Eye (tissue), 1 donor: ENCODE results near the gene MACROD1.

Source experiments
- DNase-seq: peaks from one replicate; pipeline ENCODE4 v3.0.0-alpha.2; 2015

The MACROD1 gene

DNA sequence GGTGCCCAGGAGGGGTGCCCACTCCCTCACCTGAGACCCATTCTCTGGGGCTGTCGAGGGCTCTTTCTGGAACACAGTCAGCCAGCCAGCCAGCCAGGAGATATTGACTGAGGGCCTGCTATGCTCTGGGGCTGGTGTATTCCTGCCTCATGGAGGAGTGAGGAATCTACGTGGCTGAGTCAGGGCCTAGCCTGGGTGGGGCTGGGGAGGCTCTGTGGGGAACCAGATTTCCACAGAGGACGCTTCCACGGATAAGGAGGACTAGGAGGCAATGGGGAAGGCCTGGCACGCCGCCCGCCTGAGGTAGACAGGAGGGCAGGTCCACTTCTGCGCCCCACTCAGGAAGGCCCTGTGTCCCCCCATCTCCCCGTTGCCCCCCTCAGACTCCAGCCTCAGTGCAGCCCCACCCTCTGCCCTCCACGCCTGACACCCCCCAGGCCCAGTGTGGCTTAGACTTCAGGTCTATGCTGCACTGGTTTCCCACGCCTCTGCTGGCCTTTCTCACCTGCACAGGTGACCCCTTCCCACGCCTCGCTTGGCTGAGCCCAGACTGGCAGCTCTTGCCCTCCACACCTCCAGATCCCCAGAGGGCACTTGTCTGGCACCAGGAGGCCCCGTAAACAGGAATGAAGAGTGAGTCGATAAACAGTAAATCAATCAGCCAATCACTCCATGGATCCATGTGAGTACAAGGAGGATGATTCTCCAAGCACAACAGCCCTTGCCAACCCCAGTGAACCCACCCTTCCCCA, 37.5 kb downstream of the MACROD1 start:
- no peak for DNase-seq

DNA sequence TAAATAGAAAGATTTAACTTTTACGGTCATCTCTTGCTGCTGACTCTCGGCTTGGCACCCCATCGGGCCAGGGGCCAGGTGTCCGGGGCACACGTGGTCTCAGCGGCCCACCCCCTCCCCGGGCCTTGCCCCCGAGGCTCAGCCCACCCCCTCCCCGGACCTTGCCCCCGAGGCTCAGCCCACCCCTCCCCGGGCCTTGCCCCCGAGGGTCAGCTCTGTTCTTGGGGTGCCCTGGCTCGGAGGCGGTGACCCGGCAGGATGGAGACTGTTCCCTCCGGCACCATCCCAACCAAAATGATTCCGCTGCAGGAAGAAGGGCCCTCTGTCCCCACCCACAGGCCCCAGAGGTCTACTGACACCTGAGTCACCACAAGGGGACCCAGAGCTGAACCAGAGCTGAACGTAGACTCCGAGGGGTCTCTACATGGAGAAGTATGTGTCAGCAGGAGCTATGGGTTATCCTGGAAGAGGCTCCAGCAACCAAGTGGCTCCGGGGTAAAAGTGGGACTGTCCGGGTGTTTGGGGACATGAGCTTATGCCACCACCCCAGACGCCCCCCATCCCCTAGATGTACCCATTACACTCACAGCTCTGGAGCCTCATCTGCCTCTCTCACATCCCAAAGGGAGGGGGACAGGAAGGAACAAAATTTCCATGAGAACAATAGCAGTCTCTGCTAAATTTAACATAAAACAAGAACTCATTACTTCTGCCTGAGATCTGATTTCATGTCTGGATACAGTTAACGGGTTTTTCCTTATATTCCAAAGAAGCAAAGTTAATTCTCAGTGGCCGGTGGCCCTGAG, 38.4 kb downstream of the MACROD1 start:
- no peak for DNase-seq

DNA sequence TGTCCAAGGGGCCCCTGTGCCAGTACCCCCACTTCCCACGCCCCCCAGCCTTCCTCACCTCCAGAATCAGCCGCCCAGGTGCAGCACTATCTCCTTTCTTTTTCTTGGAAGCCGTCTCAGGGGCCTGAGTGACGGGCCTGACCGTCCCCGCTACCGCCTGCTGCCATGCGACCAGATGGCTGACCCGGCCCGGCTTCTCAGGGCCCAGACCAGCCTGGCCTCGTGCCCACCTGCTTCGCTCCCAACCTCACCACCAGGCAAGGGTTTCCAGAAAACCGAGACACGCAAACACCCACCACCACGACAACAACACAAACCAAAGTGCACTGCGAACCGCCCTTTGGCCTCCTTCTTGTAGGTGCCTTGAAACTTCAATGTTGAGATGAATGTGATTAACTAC, 39.1 kb downstream of the MACROD1 start:
- no peak for DNase-seq

DNA sequence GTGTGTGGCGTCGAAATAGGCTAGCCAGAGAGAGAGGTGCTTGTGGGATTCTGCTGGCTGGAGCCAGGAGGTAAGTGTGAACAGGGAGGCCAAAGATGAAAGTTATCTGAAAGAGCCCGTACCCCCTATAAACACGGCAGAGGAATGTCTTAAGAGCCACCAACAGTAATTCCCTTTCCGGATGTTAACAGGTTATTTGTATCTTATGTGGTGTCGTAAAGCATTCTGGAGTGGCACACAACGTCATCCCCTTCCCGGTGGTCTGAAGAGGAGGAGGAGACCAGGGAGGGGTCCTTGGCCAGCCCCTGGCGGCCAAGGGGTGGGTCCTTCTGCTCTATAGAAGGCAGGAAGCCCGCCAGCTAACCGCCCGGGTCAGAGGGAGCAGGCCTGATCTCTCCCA, 39.5 kb downstream of the MACROD1 start:
- no peak for DNase-seq

DNA sequence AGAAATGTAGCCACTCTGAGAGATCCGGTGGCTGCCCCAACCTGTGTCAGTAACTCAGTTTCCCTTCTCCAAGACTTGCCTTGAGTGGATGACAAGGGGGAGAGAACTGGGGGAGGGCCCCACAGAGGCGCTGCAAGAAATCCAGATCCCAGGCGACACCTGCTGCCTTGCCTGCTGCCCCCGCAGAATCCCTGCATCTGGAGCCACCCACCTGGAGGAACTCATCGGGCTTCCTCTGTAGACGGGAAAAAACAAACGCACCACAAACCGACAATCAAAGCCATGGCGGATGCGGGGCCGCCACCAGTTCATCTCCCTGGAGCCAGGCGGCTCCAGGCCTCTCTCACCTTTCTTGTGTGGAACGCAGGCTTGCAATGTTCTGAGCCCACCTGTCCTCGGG, 40.2 kb downstream of the MACROD1 start:
- no peak for DNase-seq

DNA sequence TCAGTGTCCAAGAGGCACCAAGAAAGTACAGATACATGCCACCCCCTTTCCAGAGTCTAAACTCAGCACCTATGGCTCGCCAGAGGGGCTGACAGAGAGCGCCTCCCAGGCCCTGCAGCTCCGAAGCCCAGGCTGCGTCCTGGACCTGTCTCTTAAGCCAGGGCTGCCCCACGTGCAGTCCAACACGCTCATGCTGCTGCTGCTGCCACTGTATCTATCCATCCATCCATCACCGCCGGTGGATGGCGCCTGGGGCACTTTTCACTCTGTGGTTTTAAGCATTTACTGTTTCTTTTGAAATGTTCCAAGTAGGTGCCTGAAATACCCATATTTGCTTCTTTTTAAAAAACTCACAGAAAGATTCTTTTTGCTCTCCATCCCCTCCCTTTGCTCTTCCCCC, 41.8 kb downstream of the MACROD1 start:
- no peak for DNase-seq

DNA sequence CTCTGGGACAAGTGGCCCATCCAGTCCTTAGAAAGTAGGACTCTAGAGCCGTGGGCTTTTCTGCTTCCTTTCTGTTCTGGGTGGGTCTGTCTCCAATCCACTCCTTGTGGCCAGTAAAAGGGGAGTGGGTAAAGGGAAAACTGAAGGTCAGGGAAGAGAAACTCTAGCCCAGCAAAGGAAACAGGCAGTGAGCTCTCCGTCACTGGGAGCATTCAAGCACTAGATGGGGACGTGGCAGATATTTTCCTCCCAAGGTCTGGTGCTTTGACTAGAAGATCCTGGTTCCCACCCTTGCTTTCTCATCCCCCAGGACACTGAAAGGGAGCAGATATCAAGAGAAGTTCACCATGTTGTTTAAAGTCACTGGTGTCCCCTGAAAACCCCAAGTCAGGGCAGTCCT, 42.2 kb downstream of the MACROD1 start:
- DNase-seq = no peak

DNA sequence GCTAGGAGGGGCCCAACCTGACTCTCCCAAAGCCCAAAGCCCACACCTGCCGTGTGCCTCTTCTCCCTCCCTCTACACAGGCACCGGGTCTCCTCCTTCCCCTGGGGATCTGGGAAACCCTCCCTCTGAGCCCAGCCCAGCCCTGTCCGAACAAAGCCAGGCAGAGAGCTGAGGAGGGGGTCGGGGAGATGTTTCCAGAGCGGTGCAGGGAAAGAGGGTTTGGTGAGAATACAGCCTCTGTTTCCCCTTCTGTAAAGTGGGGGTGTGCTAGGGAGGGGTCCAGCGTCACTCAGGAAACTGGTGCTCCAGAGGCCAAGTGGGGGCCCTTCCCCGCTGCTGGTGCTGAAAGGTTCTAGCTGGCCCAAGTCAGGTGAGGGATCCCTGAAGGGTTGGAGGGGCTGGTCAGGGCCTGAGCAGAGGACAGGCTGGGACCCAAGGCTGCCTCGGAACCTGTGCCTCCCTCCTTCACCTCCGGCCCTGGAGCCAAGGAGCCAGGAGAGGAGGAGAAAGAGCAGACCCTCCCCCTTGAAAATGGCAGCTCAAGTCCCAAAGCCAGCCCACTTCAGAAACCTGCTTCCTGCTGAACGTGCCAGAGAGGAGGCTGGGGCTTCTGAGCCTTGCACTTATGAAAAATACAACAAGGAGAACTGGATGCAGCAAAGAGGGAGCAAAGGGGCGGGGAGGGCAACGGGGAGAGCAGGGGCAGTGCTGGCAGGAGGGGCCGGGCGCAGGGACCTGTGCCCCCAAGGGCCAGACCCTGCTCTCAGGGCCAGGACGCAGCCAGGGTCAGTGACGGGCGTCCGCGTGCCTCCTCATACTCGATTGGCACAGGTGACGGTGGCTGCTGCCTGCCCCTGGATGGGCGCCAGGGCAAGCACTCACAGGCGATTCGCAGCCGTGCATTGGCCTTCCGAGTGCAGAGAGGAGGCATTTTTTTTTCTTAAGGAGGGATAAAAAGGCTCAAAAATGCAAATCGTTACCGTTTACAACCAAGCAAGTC, 43.2 kb downstream of the MACROD1 start:
- no peak for DNase-seq

DNA sequence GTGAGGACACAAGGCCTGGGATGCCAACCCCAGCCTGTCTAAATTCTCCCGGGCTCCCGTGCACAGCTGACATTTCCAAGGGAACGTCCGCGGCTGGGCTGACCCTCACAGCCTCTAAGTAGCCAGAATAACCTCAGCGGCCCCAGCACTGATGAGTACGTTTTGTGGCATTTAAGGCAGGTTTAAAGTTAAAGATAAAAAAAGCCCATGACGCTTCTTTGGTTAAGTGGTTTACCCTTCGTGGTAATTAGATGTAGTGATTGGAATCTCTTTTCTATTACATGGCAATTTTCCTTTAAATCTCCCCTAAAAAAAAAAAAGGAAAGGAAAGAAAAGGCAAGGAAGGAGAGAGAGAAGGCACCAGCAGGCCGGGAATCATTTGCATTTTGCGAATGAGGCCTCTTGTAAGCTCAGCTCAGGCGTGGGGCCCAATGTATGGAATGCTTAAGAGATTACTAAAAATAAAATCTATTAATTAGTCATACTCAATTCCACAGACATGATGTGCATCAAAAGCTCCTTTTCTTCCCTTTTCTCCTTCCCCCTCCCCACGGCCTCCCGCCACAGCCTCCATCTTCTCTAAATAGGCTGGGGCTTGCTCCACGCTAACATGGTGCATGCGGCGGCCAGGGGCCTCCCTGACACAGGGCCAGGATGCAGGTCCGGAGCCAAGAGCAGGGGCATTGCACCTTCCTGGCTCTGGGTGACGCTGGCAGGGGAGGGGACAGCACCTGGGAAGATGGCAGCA, 44.1 kb downstream of the MACROD1 start:
- no peak for DNase-seq

DNA sequence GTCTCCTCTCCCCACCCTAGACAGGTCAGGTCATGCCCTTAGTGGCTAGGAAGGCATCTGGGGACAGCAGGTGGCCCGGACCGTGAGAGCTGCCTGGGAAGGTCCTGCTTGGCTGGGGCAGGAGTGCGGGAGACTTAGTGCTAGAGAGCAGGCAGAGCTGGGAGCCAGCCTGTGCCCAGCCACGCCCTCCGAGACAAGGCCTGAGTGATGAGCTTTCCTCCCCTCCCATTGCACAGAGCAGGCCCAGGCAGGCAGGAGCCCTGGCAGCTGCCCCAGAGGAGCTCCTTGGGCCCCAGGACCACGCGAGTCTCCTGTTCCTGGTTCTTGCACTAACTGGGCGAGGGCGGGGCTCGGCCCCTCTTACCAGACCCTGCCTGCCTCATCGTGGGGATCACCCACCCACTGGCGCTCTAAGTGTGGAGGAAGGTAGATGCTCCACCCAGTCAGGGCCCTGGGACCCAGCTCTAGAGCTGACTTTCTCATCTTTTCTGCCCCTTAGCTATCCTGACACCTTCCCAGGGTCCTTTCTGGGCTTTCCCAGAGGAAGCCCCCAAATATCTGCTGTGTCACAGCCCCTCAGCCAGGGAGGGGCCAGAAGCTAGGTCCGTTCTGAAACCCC, 44.9 kb downstream of the MACROD1 start:
- no peak for DNase-seq

DNA sequence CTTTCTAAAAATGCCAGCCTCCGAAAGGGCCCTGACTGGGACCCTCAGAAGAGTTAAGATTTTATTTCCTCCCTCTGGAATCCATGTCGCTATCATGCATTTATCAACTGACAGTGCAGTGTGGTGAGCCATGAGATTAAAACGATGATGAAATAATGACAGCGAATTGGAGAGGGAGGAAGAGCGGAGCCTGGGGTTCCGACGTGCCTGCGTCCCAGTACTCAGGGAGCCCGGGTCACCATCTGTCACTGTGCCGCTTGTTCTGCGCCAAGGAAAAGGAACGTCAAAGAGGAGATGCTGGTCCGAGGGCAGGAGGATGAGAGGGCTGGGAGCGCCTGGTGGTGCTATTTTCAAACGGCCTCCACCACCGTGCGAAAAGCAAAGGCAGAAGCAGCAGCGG, 46.2 kb downstream of the MACROD1 start:
- no peak for DNase-seq

DNA sequence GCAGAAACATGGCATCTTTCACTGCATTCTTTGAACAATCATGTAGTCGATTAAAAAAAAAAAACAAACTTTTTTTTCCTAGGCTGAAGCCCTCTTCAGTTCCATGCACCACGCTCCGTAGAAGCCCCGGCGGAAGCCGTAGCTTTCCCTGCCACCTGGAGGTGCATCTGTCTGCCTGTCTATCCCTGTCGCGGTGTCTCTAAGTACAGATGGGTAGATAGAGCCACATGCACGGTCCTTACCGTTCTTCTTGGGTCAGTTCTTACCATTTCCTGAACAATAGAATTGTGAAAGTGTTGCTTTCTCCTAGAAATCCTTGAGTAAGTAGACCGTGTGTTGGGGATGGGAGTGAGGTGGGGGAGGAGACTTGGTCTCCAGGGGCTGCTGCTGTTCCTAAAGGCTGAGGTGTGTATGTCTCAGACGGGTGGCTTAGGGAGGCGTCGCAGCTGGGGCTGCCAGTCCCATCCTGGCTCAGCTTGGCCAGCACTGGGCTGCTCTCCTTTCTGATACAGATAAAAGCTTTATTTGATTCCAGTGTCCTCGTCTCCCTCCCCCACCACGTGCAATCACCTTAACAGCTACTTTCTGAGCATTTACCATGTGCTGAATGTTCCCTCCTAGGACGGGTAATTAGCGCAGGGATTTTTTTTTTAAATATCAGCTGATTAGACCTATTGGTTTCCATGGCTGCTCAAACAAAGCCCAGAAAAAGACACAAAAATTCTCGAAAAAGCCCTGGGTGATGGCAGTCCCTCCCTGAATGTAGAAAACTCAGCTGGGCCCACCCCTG, 46.8 kb downstream of the MACROD1 start:
- no peak for DNase-seq

DNA sequence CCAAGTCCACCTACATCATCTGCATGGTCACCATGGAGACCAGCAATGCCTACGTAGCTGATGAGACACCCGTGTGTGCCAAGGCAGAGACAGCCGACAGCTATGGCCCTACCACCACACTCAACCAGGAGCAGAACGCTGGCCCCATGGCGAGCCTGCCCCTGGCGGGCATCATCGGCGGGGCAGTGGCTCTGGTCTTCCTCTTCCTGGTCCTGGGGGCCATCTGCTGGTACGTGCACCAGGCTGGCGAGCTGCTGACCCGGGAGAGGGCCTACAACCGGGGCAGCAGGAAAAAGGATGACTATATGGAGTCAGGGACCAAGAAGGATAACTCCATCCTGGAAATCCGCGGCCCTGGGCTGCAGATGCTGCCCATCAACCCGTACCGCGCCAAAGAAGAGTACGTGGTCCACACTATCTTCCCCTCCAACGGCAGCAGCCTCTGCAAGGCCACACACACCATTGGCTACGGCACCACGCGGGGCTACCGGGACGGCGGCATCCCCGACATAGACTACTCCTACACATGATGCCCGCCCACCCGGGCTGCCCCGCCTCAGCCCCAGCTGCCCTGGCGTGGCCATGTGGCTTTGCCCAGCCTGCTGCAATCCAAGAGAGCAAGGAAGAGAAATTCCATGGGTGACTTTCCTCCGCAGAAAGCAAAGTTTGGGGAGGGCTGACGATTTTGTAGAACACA, 48.0 kb downstream of the MACROD1 start:
- DNase-seq = no peak

DNA sequence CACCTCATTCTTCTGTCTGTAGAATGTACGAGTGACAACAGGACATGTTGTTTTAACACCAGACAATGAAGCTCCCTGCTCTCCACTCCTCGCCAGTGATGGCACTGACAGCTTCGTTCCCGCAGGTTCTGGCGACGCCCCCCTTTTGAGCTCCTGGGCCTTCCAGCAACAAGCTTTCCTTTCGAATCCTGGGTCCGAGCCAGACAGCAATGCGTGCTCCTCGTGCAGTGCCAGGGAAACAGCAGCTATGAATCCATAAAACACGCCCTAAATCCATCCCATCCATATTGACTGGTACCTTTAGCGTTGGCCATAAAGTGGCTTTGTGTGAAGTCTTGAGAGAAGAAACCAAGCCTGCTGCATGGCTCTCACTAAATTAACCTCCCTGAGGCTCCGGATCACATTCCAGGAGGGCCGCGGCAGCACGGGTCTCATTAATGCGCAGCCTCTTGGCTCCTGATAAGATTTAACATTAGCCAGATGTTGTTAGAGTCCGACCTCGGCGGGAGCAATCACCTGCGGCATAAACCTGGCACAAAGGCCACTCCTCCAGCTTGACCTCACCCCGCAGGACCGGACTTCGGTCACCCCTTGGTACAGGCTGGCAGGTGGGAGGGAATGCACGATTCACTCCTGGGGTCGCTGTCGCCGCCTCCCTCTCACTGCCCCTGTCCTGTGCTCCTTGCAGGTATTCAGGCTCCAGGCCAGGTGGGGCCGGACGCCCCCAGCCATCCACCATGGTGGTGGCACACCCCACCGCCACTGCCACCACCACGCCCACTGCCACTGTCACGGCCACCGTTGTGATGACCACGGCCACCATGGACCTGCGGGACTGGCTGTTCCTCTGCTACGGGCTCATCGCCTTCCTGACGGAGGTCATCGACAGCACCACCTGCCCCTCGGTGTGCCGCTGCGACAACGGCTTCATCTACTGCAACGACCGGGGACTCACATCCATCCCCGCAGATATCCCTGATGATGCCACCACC, 50.1 kb downstream of the MACROD1 start:
- no peak for DNase-seq

DNA sequence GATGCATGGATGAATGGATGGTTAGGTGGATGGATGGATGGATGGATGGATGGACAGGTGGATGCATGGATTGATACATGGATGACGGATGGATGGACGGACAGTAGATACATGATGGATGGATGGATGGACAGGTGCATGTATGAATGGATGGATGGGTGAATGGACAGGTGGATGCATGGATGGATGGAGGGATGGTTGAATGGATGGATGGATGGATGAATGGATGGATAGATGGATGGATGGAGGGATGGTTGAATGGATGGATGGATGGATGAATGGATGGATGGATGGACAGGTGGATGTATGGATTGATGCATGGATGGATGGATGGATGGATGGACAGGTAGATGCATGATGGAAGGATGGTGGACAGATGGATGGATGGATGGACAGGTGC, 51.7 kb downstream of the MACROD1 start:
- DNase-seq = no peak

DNA sequence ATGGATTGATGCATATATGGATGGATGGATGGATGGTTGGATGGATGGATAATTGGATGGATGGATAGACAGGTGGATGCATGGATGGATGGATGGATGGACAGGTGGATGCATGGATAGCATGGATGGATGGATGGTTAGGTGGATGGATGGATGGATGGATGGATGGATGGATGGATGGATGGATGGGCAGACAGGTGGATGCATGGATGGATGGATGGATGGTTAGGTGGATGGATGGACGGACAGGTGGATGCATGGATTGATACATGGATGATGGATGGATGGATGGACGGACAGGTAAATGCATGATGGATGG, 52.5 kb downstream of the MACROD1 start:
- DNase-seq = no peak

DNA sequence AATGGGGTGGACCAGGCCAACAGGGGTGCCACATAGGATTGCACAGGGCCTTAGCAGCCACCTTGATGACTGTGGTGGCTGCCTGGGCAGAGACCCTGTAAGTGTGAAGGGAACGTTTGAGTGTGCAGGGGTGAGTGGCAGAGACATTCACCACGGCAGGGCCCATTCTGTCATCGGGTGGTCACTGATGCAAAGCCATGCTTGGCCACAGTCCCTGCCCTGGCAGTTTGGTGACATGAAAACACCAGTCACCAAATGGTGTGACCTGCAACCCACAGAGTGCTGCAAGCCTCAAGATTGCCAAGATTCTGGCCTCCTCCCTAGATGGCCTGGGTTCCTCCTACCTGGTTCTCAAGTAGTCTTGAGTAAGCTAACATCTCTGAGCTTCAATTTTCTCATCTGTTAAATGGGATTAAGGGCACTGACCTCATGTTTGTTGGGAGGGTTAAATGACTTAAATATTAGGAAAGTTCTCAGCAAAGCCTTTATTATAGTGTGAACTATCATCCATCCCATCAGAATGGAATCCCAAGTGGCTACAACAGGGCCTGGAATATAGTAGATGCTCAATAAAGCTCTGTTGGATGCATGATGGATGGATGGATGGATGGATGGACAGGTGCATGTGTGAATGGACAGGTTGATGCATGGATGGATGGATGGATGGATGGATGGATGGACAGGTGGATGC, 53.0 kb downstream of the MACROD1 start:
- no peak for DNase-seq

DNA sequence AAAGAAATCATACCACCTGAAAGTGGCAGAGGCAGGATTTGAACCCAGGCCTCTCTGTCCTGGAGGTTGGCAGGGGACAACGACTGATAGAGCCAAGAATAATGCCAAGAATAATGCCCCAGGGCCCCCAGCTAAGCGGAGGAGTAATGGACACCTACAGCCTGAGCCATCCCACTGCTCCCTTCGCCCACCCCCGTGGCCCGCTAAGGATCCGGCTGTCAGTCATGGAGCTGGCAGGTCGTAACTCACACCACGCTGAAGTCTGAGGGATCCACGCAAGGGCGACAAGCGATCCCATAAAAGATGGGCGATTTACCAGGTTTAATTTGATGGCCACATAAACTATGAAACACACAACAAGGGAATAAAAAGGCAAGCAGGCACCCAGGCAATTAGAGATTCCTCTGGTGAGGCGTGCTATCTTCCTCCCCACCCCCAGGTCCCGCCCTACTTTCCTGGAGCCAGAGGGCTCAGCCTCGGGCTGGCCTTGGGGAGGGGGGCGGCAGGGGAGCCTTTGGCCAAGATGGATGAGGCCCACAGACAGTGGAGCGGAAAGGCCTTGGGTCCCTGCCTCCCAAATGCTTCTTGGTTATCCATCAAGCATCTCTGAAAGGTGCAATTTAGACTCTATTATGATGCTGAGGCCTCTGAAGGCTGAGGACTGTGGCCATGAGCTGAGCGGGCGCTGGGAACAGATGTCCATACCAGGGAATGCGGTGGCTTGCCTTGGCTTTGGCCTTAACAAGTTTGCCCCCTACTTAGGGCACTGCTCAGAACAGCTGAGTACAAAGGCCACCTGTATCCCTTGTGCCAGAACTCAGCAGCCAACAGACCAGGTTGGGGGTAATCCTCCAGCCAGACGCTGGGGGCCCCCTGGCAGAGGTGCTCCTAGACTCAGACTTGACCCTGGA, 55.2 kb downstream of the MACROD1 start:
- DNase-seq = no peak
